Activated naive CD8-positive, alpha-beta T cell treated with anti-CD3 and anti-CD28 coated beads, Interleukin-2, amount 50 U/mL, for 16 hours (primary cell): ENCODE data around the gene PDE11A.

Source experiments
- DNase-seq: peaks from one replicate; pipeline ENCODE4 v3.0.0-alpha.2; 2020; ENCODE audit warnings: low read depth, low spot score

The PDE11A gene

GRCh38 chr2:177629357-177630024 is 443.1 kb downstream of the PDE11A start:
- DNase-seq: no peak

- no peak for DNase-seq
These were observed 443.7 kb downstream of the PDE11A start for GRCh38 chr2:177628831-177629230.

GRCh38 chr2:177625744-177626650 is 446.6 kb downstream of the PDE11A start:
- no peak for DNase-seq

GRCh38 chr2:177622521-177622920 is 450.1 kb downstream of the PDE11A start:
- DNase-seq: no peak

- no peak for DNase-seq
These were observed 452.6 kb downstream of the PDE11A start for GRCh38 chr2:177619986-177620385.

GRCh38 chr2:177619461-177619860 is 453.1 kb downstream of the PDE11A start:
- DNase-seq: no peak

- peak; percentile 74 for DNase-seq
These were observed 454.0 kb downstream of the PDE11A start for GRCh38 chr2:177618255-177619253.

GRCh38 chr2:177617849-177618248 is 454.7 kb downstream of the PDE11A start:
- DNase-seq: no peak

- no peak for DNase-seq
These were observed 455.8 kb downstream of the PDE11A start for GRCh38 chr2:177616731-177617130.

GRCh38 chr2:177616066-177616465 is 456.5 kb downstream of the PDE11A start:
- no peak for DNase-seq

- no peak for DNase-seq
These were observed 459.9 kb downstream of the PDE11A start for GRCh38 chr2:177612659-177613058.

GRCh38 chr2:177611310-177611886 is 461.2 kb downstream of the PDE11A start:
- no peak for DNase-seq

GRCh38 chr2:177610813-177611212 is 461.8 kb downstream of the PDE11A start:
- DNase-seq: no peak

- DNase-seq: no peak
These were observed 465.9 kb downstream of the PDE11A start for GRCh38 chr2:177606636-177607035.

- no peak for DNase-seq
These were observed 468.1 kb downstream of the PDE11A start for GRCh38 chr2:177604271-177605065.

GRCh38 chr2:177603768-177604167 is 468.8 kb downstream of the PDE11A start:
- DNase-seq: no peak

GRCh38 chr2:177603181-177603580 is 469.4 kb downstream of the PDE11A start:
- no peak for DNase-seq

GRCh38 chr2:177602611-177603164 is 469.9 kb downstream of the PDE11A start:
- no peak for DNase-seq

GRCh38 chr2:177600917-177601316 is 471.7 kb downstream of the PDE11A start:
- no peak for DNase-seq

GRCh38 chr2:177599956-177600355 is 472.6 kb downstream of the PDE11A start:
- no peak for DNase-seq
